ENCODE results near the gene FGFR2.

DNA sequence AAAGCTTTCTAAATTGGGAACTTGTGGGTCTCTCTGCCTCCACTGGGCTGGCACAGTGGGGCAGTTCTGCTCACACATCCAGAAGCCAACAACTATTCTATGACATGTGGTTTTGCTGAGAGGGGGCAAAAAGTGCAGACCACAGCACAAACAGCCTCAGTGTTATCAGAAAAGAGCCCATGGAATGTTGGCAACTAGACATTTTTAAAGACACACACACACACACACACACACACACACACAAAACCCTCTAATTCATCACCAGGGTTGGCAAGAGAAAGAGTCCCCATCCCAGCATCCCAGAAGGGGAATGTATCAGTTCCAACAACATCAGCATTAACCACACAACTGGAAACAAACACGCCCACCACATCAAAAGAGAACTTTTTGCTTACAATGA, 117.1 kb downstream of the FGFR2 start:
- TF ChIP-seq POLR2A (IDR thresholded peaks at IDR 0.05) = no peak
- TF ChIP-seq, protein P1, sequence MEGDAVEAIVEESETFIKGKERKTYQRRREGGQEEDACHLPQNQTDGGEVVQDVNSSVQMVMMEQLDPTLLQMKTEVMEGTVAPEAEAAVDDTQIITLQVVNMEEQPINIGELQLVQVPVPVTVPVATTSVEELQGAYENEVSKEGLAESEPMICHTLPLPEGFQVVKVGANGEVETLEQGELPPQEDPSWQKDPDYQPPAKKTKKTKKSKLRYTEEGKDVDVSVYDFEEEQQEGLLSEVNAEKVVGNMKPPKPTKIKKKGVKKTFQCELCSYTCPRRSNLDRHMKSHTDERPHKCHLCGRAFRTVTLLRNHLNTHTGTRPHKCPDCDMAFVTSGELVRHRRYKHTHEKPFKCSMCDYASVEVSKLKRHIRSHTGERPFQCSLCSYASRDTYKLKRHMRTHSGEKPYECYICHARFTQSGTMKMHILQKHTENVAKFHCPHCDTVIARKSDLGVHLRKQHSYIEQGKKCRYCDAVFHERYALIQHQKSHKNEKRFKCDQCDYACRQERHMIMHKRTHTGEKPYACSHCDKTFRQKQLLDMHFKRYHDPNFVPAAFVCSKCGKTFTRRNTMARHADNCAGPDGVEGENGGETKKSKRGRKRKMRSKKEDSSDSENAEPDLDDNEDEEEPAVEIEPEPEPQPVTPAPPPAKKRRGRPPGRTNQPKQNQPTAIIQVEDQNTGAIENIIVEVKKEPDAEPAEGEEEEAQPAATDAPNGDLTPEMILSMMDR (IDR thresholded peaks at IDR 0.05) = no peak
- TF ChIP-seq EP300 (IDR thresholded peaks at IDR 0.05) = peak in 1 of 2 donors; percentile 17

Measured in tibial nerve (tissue), 4 donors.